DND-41 (cell line): ENCODE measurements around the gene SPPL2B.
"Not testable (repeated sequence)": the region's sequence is repeated elsewhere in the genome, so short reads cannot be mapped to it uniquely, and the experiment has no call there.

Experiments
- ATAC-seq: fragments of 200-7000 bp; cut with Tn5 transposase; 3 replicates; pipeline ENCODE4 v1.9.1; 2021; ENCODE audit warnings: low read depth; ENCODE audit not compliant: insufficient read depth
- DNase-seq: peaks from one replicate; pipeline ENCODE4 v3.0.0-alpha.2; 2020
- H2AFZ ChIP-seq: 2 replicates; pipeline ENCODE4 v1.6.0; 2012; ENCODE audit warnings: low read depth, low read length
- H3K27ac ChIP-seq: 2 replicates; pipeline ENCODE4 v1.5.1; 2012; ENCODE audit warnings: low read length, inconsistent platforms
- H3K27me3 ChIP-seq: fragments of 200-600 bp; sonication (generic); 2 replicates; pipeline ENCODE4 v1.6.0; 2012; ENCODE audit warnings: low read length, mild to moderate bottlenecking, inconsistent platforms; ENCODE audit not compliant: insufficient read depth, poor library complexity
- H3K36me3 ChIP-seq: 2 replicates; pipeline ENCODE4 v1.5.1; 2012; ENCODE audit warnings: low read length, inconsistent platforms; ENCODE audit not compliant: insufficient read depth
- H3K4me1 ChIP-seq: 2 replicates; pipeline ENCODE4 v1.5.1; 2012; ENCODE audit warnings: mild to moderate bottlenecking, low read length; ENCODE audit not compliant: insufficient read depth
- H3K4me2 ChIP-seq: 2 replicates; pipeline ENCODE4 v1.6.0; 2012; ENCODE audit warnings: mild to moderate bottlenecking, moderate library complexity, low read length, inconsistent platforms; ENCODE audit not compliant: insufficient read depth
- H3K4me3 ChIP-seq, 2 experiments: fragments of 200-600 bp in 1 of 2; shearing (Covaris generic) in 1 of 2; 2 replicates each; pipeline ENCODE4 v1.5.1; 2012 to 2016; ENCODE audit warnings: inconsistent platforms in 2 of 2, low read length in 2 of 2, mild to moderate bottlenecking in 2 of 2, low read depth in 1 of 2, moderate library complexity in 1 of 2
- H3K79me2 ChIP-seq: 2 replicates; pipeline ENCODE4 v1.6.0; 2012; ENCODE audit warnings: low read length, inconsistent platforms; ENCODE audit not compliant: insufficient read depth
- H3K9ac ChIP-seq: 2 replicates; pipeline ENCODE4 v1.6.0; 2012; ENCODE audit warnings: low read depth, mild to moderate bottlenecking, inconsistent platforms, low read length, moderate library complexity
- H3K9me3 ChIP-seq: 2 replicates; pipeline ENCODE4 v1.5.1; 2012; ENCODE audit warnings: low read length, moderate library complexity, mild to moderate bottlenecking, inconsistent platforms; ENCODE audit not compliant: insufficient read depth, severe bottlenecking
- H4K20me1 ChIP-seq: 2 replicates; pipeline ENCODE4 v1.6.0; 2012; ENCODE audit warnings: low read length; ENCODE audit not compliant: insufficient read depth
- CTCF ChIP-seq: IDR thresholded peaks from 2 replicates; pipeline ENCODE4 v1.5.1; 2012; ENCODE audit warnings: borderline replicate concordance, low read length, moderate library complexity, mild to moderate bottlenecking; ENCODE audit not compliant: poor library complexity, severe bottlenecking; ENCODE audit errors: extremely low read depth
- EZH2 ChIP-seq: IDR thresholded peaks from 3 replicates; pipeline ENCODE4 v1.6.1; 2012; ENCODE audit warnings: borderline replicate concordance, low read depth, mild to moderate bottlenecking, moderate library complexity, low read length, inconsistent platforms; ENCODE audit not compliant: severe bottlenecking

Gene SPPL2B

GRCh38 chr19:2345076-2345475 lies 16.6 kb downstream of the SPPL2B start:
- Histone ChIP-seq H2AFZ (no peak overlapping the region), H3K27ac (no peak overlapping the region), H4K20me1 (peaks cover 9% of the 10 kb centered on the region), H3K9me3 (no peaks in the 10 kb centered on the region), H3K9ac (no peak overlapping the region), H3K4me2 (no peak overlapping the region), H3K4me1 (no peaks in the 10 kb centered on the region), H3K36me3 (peaks cover 75% of the 10 kb centered on the region), H3K79me2 (no peaks in the 10 kb centered on the region), H3K4me3 (no peak overlapping the region), H3K27me3 (no peaks in the 10 kb centered on the region)
- TF ChIP-seq EZH2 (no peak), CTCF (no peak)
- ATAC-seq (no peak; the same call in 2 of the 3 replicates), DNase-seq (no peak)

- H3K79me2 ChIP-seq, result no peaks in the 10 kb centered on the region
- H3K4me2 ChIP-seq, result no peak overlapping the region
- H3K36me3 ChIP-seq, result peaks cover 74% of the 10 kb centered on the region
- H3K4me1 ChIP-seq, result no peaks in the 10 kb centered on the region
- H3K9me3 ChIP-seq, result no peaks in the 10 kb centered on the region
- no peaks in the 10 kb centered on the region for H3K27me3 ChIP-seq
- H4K20me1 ChIP-seq, result peaks cover 6% of the 10 kb centered on the region; the same call in 1 of the 2 replicates
- DNase-seq (no peak), ATAC-seq (no peak)
- no peak overlapping the region for H2AFZ ChIP-seq
- no peak overlapping the region for H3K9ac ChIP-seq
- no peak overlapping the region for H3K4me3 ChIP-seq
- no peak for TF ChIP-seq CTCF
- no peak overlapping the region for H3K27ac ChIP-seq
Measured at GRCh38 chr19:2345794-2346663, 17.5 kb downstream of the SPPL2B start.

GRCh38 chr19:2349818-2350217 lies 21.3 kb downstream of the SPPL2B start:
- H3K27me3 ChIP-seq, H3K27ac ChIP-seq, H3K9ac ChIP-seq, DNase-seq, H3K4me1 ChIP-seq, H2AFZ ChIP-seq, H3K4me3 ChIP-seq, H3K4me2 ChIP-seq, H3K9me3 ChIP-seq, H4K20me1 ChIP-seq, H3K79me2 ChIP-seq, ATAC-seq: not testable (repeated sequence)
- peaks cover 78% of the 10 kb centered on the region for H3K36me3 ChIP-seq

- H3K27me3 ChIP-seq, result no peaks in the 10 kb centered on the region
- H3K9ac ChIP-seq, result no peak overlapping the region
- no peak overlapping the region for H2AFZ ChIP-seq
- no peak overlapping the region for H3K4me3 ChIP-seq
- H3K4me1 ChIP-seq, result no peaks in the 10 kb centered on the region
- H3K79me2 ChIP-seq, result no peaks in the 10 kb centered on the region
- no peak overlapping the region for H3K27ac ChIP-seq
- no peak overlapping the region for H3K4me2 ChIP-seq
- ATAC-seq, result no peak
- H4K20me1 ChIP-seq, result peaks cover 3% of the 10 kb centered on the region
- TF ChIP-seq CTCF (no peak), EZH2 (no peak)
- H3K36me3 ChIP-seq, result peaks cover 70% of the 10 kb centered on the region
- no peak for DNase-seq
- H3K9me3 ChIP-seq, result no peaks in the 10 kb centered on the region
Measured at GRCh38 chr19:2350656-2351055, 22.2 kb downstream of the SPPL2B start.
